Liver (tissue), 9 donors: ENCODE measurements around the gene SH3PXD2A. TPM values are rescaled to one million over a fixed set of nuclear protein-coding genes. Genes with fewer than 3 reads are reported as not detected.

Source experiments
- DNase-seq: peaks from one replicate; pipeline ENCODE4 v3.0.0-alpha.2; 2017; ENCODE audit warnings: low spot score
- H3K27ac ChIP-seq, 2 donors: one replicate each; pipeline ENCODE4 v1.7.0; 2013; ENCODE audit warnings: inconsistent platforms in 2 of 2, low read length in 2 of 2, control low read depth in 1 of 2, low read depth in 1 of 2, mild to moderate bottlenecking in 1 of 2
- H3K27me3 ChIP-seq, 4 donors: one replicate each; pipeline versions ENCODE4 v1.6.1 to v1.7.0; 2013; ENCODE audit warnings: low read length in 3 of 4, inconsistent platforms in 1 of 4, mild to moderate bottlenecking in 1 of 4, moderate library complexity in 1 of 4; ENCODE audit not compliant: control insufficient read depth in 4 of 4, insufficient read depth in 4 of 4
- H3K36me3 ChIP-seq, 4 donors: one replicate each; pipeline versions ENCODE4 v1.6.1 to v1.7.0; 2013; ENCODE audit warnings: low read length in 3 of 4, mild to moderate bottlenecking in 3 of 4, low read depth in 1 of 4, moderate library complexity in 1 of 4; ENCODE audit not compliant: control insufficient read depth in 4 of 4, insufficient read depth in 3 of 4
- H3K4me1 ChIP-seq, 4 donors: one replicate each; pipeline versions ENCODE4 v1.6.1 to v1.7.0; 2013; ENCODE audit warnings: low read length in 3 of 4, mild to moderate bottlenecking in 3 of 4, moderate library complexity in 1 of 4; ENCODE audit not compliant: control insufficient read depth in 4 of 4, insufficient read depth in 4 of 4
- H3K4me3 ChIP-seq, 3 donors: one replicate each; pipeline versions ENCODE4 v1.6.1 to v1.7.0; 2013; ENCODE audit warnings: low read length in 3 of 3, control low read depth in 1 of 3, low read depth in 1 of 3, mild to moderate bottlenecking in 1 of 3
- H3K9ac ChIP-seq, 2 donors: one replicate each; pipeline ENCODE4 v1.7.0; 2013; ENCODE audit warnings: low read length in 2 of 2, mild to moderate bottlenecking in 2 of 2, moderate library complexity in 2 of 2, control low read depth in 1 of 2, low read depth in 1 of 2
- H3K9me3 ChIP-seq, 4 donors: one replicate each; pipeline versions ENCODE4 v1.6.1 to v1.7.0; 2013; ENCODE audit warnings: low read length in 3 of 4; ENCODE audit not compliant: control insufficient read depth in 4 of 4
- EGR1 ChIP-seq, 2 donors: IDR thresholded peaks; 2 replicates each; pipeline ENCODE4 v1.6.1; 2016 to 2018; ENCODE audit warnings: antibody characterized with exemption in 2 of 2, low read depth in 2 of 2
- FOXA1 ChIP-seq: IDR thresholded peaks from 2 replicates; pipeline ENCODE4 v1.6.1; 2016; ENCODE audit warnings: antibody characterized with exemption
- FOXA2 ChIP-seq: IDR thresholded peaks from 2 replicates; pipeline ENCODE4 v1.6.1; 2016; ENCODE audit warnings: antibody characterized with exemption
- GABPA ChIP-seq, 2 donors: IDR thresholded peaks in 1 of 2; conservative IDR thresholded peaks in 1 of 2; 2 replicates each; pipeline ENCODE4 v1.6.1; 2016; ENCODE audit warnings: antibody characterized with exemption in 2 of 2, mild to moderate bottlenecking in 1 of 2, moderate library complexity in 1 of 2
- HNF4A ChIP-seq, 2 donors: conservative IDR thresholded peaks; 2 replicates each; pipeline ENCODE4 v1.6.1; 2016; ENCODE audit warnings: antibody characterized with exemption in 2 of 2, mild to moderate bottlenecking in 2 of 2
- HNF4G ChIP-seq: IDR thresholded peaks from 2 replicates; pipeline ENCODE4 v1.6.1; 2016; ENCODE audit warnings: antibody characterized with exemption
- JUND ChIP-seq, 2 donors: IDR thresholded peaks; 2 replicates each; pipeline ENCODE4 v1.6.1; 2016; ENCODE audit warnings: antibody characterized with exemption in 2 of 2
- RXRA ChIP-seq, 2 donors: IDR thresholded peaks; 2 replicates each; pipeline ENCODE4 v1.6.1; 2017 to 2018; ENCODE audit warnings: antibody characterized with exemption in 2 of 2, mild to moderate bottlenecking in 1 of 2
- SP1 ChIP-seq: IDR thresholded peaks from 2 replicates; pipeline ENCODE4 v1.6.1; 2018; ENCODE audit warnings: antibody characterized with exemption, mild to moderate bottlenecking
- TAF1 ChIP-seq: conservative IDR thresholded peaks from 2 replicates; pipeline ENCODE4 v1.6.1; 2016; ENCODE audit warnings: antibody characterized with exemption, mild to moderate bottlenecking
- YY1 ChIP-seq: IDR thresholded peaks from 2 replicates; pipeline ENCODE4 v1.6.1; 2016; ENCODE audit warnings: antibody characterized with exemption, mild to moderate bottlenecking
- WGBS: extraction: QIAGEN DNeasy Blood & Tissue Kit; methylation state at CpG from one replicate; pipeline ENCODE4 v1.1.7; 2013; 5-methylcytosine and 5-hydroxymethylcytosine counted together
- polyA plus RNA-seq, 2 donors: library from polyadenylated mRNA; stranded (reverse) in 1 of 2; unstranded in 1 of 2; fragments of 200-250 nt in 1 of 2; fragments of >200 nt in 1 of 2; fragmentation: Nextera tagmentation in 1 of 2; extraction: Ambion mirVana in 1 of 2; gene quantifications; one replicate each; pipeline versions ENCODE4 v1.2.1 to v1.2.3, GENCODE V29; 2013 to 2015
- total RNA-seq, 2 donors: library from RNA; depleted of rRNA; stranded (reverse); fragments of >200 nt; gene quantifications; one replicate each; pipeline ENCODE4 v1.2.3, GENCODE V29; 2014
- TF ChIP-seq, protein P1 (sequence below): fragments of 150-350 bp; IDR thresholded peaks from 2 replicates; pipeline ENCODE4 v1.5.1; 2017; ENCODE audit warnings: improper control_type of control experiment, low read depth, low read length; ENCODE audit not compliant: missing input control
- TF ChIP-seq, protein P2 (sequence below): IDR thresholded peaks from 2 replicates; pipeline ENCODE4 v1.6.1; 2016; ENCODE audit warnings: antibody characterized with exemption
- TF ChIP-seq, protein P3 (sequence below): IDR thresholded peaks from 2 replicates; pipeline ENCODE4 v1.6.1; 2016; ENCODE audit warnings: antibody characterized with exemption
- TF ChIP-seq, protein P4 (sequence below): IDR thresholded peaks from 2 replicates; pipeline ENCODE4 v1.6.1; 2016; ENCODE audit warnings: antibody characterized with exemption, mild to moderate bottlenecking
- TF ChIP-seq, protein P5 (sequence below): IDR thresholded peaks from 2 replicates; pipeline ENCODE4 v1.6.1; 2016; ENCODE audit warnings: antibody characterized with exemption
- donor health status: healthy.
- donor health status: healthy.
- donor health status: healthy.
- donor health status: healthy.
- donor health status: healthy.

The SH3PXD2A gene
- total and polyA plus RNA-seq, 4 donors = 0.82 to 5.5 (median 3.9) TPM

DNA sequence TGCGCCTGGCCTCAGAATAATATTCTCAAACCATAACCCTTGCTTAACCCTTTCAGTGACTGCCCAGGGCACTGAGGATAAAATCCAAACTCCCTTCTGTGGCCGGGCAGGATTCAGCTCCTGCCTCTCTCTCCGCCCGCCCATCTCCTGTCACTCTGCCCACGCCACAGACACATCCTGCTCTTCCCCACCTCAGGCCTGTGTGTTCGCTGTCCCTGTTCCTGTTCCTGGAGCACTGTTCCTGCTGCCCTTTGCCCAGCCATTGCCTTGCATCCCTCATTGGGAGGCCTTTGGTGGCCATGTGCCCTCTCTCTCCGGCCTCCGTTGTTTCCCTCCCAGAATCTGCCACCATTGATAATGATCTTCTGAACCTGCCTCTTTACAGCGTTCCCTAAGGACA is 108.8 kb downstream of the SH3PXD2A start:
- Histone ChIP-seq H3K27ac (no peak overlapping the region), H3K27me3 (no peaks in the 10 kb centered on the region), H3K9ac (no peak overlapping the region), H3K36me3 (no peaks in the 10 kb centered on the region), H3K4me1 (no peaks in the 10 kb centered on the region), H3K9me3 (no peaks in the 10 kb centered on the region), H3K4me3 (no peak overlapping the region)
- DNase-seq = no peak
- 94% methylated on average over 9 of the region's 9 CpGs for WGBS
- TF ChIP-seq, protein P1, sequence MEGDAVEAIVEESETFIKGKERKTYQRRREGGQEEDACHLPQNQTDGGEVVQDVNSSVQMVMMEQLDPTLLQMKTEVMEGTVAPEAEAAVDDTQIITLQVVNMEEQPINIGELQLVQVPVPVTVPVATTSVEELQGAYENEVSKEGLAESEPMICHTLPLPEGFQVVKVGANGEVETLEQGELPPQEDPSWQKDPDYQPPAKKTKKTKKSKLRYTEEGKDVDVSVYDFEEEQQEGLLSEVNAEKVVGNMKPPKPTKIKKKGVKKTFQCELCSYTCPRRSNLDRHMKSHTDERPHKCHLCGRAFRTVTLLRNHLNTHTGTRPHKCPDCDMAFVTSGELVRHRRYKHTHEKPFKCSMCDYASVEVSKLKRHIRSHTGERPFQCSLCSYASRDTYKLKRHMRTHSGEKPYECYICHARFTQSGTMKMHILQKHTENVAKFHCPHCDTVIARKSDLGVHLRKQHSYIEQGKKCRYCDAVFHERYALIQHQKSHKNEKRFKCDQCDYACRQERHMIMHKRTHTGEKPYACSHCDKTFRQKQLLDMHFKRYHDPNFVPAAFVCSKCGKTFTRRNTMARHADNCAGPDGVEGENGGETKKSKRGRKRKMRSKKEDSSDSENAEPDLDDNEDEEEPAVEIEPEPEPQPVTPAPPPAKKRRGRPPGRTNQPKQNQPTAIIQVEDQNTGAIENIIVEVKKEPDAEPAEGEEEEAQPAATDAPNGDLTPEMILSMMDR = no peak
- TF ChIP-seq TAF1 (no peak), JUND (IDR thresholded peaks at IDR 0.05) (no peak), HNF4A (conservative IDR thresholded peaks at IDR 0.05) (no peak), SP1 (no peak), FOXA1 (no peak), YY1 (no peak), HNF4G (no peak), GABPA (IDR thresholded peaks at IDR 0.05 in 1 of 2, conservative IDR thresholded peaks at IDR 0.05 in 1 of 2) (no peak), EGR1 (IDR thresholded peaks at IDR 0.05; ENCODE audit: low read depth in 2 of 2) (no peak), FOXA2 (no peak), RXRA (IDR thresholded peaks at IDR 0.05) (no peak)
- TF ChIP-seq, protein P2, sequence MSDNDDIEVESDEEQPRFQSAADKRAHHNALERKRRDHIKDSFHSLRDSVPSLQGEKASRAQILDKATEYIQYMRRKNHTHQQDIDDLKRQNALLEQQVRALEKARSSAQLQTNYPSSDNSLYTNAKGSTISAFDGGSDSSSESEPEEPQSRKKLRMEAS = no peak
- TF ChIP-seq, protein P3, sequence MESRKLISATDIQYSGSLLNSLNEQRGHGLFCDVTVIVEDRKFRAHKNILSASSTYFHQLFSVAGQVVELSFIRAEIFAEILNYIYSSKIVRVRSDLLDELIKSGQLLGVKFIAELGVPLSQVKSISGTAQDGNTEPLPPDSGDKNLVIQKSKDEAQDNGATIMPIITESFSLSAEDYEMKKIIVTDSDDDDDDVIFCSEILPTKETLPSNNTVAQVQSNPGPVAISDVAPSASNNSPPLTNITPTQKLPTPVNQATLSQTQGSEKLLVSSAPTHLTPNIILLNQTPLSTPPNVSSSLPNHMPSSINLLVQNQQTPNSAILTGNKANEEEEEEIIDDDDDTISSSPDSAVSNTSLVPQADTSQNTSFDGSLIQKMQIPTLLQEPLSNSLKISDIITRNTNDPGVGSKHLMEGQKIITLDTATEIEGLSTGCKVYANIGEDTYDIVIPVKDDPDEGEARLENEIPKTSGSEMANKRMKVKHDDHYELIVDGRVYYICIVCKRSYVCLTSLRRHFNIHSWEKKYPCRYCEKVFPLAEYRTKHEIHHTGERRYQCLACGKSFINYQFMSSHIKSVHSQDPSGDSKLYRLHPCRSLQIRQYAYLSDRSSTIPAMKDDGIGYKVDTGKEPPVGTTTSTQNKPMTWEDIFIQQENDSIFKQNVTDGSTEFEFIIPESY = no peak
- TF ChIP-seq, protein P4, sequence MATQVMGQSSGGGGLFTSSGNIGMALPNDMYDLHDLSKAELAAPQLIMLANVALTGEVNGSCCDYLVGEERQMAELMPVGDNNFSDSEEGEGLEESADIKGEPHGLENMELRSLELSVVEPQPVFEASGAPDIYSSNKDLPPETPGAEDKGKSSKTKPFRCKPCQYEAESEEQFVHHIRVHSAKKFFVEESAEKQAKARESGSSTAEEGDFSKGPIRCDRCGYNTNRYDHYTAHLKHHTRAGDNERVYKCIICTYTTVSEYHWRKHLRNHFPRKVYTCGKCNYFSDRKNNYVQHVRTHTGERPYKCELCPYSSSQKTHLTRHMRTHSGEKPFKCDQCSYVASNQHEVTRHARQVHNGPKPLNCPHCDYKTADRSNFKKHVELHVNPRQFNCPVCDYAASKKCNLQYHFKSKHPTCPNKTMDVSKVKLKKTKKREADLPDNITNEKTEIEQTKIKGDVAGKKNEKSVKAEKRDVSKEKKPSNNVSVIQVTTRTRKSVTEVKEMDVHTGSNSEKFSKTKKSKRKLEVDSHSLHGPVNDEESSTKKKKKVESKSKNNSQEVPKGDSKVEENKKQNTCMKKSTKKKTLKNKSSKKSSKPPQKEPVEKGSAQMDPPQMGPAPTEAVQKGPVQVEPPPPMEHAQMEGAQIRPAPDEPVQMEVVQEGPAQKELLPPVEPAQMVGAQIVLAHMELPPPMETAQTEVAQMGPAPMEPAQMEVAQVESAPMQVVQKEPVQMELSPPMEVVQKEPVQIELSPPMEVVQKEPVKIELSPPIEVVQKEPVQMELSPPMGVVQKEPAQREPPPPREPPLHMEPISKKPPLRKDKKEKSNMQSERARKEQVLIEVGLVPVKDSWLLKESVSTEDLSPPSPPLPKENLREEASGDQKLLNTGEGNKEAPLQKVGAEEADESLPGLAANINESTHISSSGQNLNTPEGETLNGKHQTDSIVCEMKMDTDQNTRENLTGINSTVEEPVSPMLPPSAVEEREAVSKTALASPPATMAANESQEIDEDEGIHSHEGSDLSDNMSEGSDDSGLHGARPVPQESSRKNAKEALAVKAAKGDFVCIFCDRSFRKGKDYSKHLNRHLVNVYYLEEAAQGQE = no peak
- TF ChIP-seq, protein P5, sequence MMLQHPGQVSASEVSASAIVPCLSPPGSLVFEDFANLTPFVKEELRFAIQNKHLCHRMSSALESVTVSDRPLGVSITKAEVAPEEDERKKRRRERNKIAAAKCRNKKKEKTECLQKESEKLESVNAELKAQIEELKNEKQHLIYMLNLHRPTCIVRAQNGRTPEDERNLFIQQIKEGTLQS = no peak
